GM19395 (cell line): Measurements from ENCODE around the gene CLTCL1.
A peak's percentile ranks its signal among the peaks of the same experiment; 100 is the strongest.

Experiments used
- ATAC-seq: cut with Tn5 transposase; IDR thresholded peaks from one replicate; pipeline ENCODE4 v1.9.1; 2021; ENCODE audit warnings: mild to moderate bottlenecking, moderate library complexity; ENCODE audit not compliant: unreplicated experiment

The CLTCL1 gene

DNA sequence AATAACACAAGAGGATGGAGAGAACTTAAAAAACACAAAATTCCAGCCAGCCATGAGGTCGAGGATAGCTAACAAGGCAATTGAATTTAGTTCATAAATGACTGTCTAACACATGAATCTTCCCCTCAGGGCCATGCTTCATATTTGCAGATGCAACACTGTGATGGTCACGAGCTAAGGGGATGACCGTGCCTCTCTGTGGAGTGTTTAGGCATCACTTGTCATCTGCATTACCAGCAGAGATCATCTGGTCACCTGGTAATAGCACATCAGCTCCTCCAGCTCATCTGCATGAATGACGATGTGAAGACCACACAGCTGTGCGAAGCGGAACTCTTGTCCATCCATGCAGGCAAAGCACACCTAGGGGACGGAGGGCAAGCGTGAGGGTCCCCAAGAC is 92.0 kb downstream of the CLTCL1 start:
- no peak for ATAC-seq

DNA sequence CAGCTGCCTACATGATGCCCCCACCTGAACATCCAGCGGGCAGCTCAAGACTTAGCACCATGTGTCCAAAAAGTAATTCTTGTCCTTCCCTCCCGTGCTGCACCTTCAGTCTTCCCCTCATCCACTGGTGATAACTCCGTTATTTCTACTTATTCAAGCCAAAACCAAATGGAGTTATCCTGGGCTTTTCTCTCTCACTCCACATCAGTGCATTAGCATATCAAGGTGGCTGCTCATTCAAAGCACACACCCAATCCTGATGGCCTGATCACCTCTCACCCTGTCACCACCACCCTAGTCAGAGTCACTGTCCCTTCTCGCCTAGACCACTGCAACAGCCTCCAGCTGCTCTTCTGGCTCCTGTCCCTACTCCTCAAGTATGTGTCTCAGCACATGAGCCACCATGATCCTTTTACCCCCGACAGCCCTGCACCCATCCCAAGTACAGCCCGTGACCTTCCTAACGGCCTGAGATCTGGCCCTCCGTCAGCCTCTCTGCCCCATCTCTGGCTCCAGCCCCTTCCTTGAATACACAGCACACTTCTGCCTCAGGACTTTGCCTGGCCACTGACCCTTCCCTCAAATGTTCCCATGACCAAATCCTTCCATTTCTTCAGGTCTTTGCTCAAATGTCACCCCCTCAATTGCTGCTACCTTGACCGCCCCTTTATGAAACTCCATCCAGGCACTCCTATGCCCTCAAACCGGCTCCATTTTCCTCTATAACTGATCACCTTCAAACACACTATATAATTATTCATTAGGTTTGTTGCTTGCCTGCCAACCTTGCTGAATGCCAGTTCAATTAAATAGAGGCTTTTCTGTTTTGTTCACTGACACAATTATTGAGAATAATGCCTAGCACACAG is 93.3 kb downstream of the CLTCL1 start:
- no peak for ATAC-seq

DNA sequence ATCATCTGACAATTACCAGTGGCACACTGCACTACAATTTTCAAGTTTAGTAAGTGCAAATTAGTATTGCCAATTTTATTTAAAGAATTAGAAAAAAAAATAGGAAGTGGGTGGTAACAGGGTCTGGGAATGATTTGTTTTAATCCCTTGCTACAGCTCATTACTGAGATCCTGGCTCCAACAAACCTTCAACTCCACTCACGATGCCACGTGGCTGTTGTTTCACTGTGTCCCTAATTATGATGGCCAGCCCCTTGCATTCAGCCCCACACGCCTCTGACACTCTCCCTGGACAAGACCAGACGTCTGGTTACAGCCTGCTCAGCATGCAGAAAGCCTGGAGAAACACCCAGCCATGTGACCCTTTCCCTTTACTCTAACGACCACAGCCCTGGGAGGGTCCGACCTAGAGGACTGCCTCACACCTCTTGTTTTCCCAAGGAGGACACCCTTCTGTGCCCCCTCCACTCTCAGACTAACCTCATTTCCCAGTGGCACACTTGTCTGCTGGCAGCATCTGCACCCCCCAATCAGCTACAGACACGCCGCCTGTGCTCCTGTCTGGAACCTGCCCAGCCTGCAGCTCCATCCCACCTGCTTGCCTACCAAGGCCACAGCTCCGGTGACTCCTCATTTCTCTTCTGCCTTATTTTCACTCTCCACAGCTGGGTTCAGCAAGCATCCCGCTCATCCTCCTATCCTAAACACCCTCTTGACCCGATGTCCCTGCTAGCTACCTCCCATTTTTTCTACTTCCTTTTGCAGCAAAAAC is 94.5 kb downstream of the CLTCL1 start:
- ATAC-seq: no peak

DNA sequence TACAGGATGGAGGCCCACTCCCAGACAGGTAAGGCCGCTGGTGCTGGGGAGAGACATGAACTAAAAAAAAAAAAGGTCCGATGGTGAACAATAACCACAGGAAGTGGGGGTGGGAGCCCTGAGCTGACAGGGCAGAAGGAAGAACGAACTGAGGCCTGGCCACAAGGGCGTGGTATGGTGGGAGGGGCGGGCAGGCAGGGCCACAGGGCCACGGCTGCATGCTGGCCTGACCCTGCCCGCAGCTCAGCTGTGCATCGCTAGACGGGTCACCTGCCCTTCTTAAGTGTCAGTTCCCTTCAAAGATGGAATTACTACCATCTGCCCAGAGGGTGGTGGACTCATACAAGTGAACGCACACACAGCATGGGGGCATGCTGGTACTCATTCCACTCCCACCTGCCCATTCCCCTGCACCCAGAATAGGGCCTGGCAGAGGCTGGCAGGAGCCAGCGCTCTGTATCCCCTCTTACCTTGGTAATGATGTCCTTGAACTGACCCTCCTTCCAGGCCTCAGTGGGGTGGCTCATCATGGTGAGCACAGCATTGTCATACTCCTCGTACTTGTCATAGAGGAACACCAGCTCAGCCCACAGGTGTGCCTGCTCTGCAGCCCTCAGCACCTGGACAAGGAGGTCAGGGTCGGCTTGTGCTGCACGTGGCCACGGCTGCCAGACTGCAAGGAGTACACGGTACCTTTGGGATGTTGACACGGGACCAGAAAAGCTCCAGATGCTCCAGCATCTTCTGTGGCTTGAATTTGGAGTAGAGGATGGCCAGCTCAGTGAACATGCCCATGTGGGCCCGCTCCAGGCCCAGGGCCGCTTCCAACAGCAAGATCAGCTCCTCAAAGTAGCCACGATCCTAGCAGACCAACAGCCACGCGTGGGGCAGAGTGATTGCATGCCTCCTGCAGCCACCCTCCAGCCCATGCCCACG is 95.5 kb downstream of the CLTCL1 start:
- ATAC-seq: no peak

DNA sequence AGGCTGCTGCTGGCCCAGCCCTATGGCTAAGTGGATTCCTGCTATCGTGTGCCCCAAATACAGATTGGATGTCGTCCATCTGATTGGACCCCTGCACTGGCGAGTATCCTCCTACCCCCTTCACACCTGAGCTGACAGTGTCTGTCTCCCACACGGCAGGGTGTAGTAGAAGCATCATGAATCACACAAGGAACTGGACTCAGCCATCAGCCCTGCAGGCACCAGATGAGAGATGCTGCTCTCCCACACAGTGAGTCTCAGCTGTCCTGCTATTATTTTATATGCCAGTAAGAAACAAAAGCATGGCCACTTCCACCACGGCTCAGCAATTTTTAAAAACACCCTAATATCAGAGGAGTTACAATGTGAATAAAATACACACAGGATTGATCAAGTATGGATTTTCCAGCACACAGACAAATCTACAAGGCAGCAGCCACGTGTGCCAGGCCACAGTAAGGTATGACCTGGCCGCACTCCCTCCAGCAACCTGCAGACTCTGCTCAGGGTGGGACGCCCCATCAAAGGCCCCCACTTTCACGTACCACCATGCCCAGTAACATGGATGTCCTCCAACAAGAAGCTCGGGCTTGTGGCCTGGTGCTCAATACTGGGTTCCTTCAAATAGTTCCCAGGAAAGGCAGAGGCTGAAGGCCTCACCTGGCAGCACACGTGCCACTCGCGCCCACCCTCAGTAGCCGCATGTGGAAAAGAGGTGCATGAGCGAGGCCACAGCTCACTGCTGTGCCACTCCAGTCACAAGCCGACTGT is 96.6 kb downstream of the CLTCL1 start:
- ATAC-seq: no peak

DNA sequence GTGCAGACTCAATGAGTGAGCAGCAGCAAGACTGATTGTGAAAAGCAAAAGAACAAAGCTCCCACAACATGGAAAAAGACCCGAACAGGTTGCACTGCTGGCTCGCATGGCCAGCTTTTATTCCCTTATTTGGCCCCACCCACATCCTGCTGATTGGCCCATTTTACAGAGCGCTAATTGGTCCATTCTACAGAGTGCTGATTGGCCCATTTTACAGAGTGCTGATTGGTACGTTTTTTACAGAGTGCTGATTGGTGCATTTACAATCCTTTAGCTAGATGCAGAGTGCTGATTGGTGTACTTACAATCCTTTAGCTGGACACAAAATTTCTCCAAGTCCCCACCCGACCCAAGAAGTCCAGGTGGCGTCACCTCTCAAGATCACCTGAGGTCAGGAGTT is 97.6 kb downstream of the CLTCL1 start:
- ATAC-seq: no peak

DNA sequence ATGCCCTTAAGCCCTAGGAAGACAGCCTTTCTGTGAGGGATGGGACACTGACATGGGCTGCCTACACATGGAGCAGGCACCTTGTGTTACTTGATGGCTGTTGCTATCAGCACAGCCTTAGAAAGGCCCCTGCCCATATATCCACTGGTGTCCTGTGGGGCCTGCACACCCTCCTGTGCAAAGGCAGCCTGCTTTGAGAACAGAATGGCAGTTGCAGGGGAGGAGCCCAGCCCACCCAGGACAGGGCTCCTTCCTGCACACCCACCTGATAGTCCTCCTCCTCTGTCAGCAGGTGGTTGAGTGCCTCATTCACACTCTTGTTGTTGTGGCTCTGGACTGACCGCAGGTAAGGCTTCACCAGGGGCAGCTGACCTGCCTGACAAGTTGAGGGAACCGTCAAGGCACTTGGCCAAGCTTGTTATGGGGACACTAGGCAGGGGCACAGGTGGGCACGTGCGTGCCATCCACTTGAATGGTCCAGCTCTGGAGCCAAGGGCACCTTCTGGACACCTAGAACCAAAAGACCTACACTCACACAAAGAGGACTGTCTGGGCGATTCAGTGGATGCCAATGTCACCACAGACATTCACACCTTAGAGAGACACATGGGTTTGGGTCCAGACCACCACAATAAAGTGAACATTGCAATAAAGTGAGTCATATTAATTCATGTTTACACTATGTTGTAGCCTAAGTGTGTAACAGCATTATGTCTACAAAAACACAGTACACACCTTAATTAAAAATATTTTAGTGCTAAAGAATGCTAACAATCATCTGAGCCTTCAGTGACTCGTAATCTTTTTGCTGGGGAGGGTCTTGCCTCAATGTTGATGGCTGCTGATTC is 103.6 kb downstream of the CLTCL1 start:
- no peak for ATAC-seq

DNA sequence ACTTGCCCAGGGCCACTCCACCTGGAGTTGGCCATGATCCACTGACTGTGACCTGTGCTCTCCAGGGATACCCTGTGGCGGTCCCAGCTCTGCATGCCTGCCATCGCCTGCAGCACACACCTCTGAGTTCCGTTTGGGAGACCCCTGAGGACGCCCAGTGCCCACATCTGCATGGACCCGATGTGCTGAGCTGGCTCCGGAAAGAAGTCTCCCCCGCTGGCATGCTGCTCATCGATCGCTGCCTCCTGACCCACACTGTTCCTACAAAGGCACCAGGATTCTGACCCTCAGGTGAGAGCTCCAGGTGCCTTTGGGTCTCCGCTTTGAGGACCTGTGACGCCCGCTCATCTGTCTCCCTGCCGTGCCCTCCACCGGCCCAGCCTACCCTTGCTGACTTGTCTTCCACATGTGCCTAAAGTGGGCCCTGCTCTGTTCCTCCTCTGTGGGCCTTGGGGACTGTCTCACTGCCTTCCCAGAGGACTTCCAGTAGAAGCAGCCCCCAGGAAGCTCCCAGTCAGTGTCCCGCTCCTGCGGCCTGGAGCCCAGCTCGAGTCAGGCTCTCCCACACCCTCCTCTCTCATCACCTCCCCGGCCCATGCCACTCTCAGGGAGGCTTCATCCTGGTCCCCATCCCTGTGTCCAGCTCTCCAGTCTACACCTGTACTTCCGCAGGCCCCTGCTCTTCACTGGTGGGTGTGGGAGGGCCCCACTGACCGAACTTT is 107.1 kb downstream of the CLTCL1 start:
- ATAC-seq: no peak

DNA sequence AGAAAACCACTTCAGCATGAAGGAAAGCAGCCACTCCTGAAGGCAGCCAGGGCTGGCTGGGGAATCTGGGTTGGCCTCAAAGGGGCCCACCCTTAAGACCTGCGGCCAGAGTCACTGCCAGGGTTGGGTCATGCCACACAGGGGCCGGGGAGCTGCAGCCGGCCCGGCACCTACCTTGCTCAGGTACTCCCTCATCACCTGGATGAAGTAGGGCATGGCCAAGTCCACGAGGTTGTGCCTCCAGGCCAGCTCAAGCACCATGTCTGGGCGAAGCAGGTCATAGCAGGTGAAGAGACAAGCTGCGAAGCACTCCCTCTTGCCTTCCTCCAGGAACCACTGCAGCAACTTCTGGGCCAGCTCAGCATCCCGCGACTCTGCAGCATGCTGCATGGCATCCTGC is 108.3 kb downstream of the CLTCL1 start:
- ATAC-seq: no peak

DNA sequence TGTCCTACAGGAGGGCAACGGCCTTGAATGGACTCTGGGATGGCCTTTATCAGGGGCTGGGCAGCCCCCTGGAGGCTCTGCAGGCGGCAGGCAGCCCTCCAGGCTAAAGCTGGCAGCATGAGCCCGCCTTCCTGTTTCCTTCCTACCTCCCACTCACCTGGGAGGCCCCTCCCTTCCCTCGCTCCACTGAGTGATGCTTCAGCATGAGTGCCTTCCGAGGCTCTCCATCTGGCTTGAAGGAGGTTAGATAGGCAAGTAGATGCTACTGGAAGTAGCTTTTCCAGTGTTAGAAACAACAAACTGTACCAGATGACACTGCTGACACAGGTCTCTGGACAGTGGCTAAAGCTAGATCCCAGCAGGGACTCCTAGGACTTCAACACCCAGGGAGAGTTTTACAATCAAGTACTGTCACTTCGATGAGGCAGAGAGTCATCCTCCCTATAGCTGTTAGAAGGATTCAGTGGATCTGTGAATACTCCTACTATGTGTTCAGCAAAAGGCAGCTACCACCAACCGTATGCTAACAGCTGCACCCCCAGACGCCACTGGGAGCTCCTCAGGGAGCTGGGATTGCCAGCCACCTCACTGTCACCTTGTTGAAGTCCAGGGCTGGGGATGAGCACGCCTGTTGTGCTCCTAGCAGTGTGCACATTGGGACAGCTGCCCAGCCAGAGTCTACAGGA is 108.9 kb downstream of the CLTCL1 start:
- ATAC-seq: no peak

DNA sequence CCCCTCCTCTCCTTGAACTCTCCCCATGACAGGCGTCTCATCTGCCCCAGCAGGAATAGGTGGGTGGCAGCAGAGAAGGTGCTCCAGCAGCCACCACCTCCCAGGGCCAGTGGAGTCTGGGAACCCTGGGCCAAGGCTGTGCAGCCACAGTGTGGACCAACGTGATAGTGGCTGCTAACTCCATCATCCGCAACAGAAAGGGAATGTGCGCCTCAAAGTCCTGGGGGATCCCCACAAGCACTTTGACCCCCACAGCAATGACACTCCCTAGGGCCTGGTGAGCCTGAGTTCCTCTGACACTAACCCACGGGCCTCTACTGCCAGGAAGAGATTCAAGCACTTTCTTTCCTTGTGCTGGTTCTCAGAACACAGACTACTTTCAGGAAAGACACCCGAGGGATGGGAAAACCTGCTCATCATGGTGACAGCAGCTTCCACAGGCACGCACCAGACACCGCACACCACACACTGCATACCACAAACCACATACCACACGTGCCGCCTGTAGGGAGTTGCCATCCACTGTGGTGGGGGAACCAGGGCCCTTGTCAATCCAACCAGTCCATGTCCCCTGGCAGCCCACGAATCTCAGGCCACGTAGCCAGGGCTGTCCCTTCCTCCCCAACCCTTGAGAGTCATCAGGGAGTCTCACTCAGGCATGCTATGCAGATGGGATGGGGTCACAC is 109.6 kb downstream of the CLTCL1 start:
- ATAC-seq: no peak

DNA sequence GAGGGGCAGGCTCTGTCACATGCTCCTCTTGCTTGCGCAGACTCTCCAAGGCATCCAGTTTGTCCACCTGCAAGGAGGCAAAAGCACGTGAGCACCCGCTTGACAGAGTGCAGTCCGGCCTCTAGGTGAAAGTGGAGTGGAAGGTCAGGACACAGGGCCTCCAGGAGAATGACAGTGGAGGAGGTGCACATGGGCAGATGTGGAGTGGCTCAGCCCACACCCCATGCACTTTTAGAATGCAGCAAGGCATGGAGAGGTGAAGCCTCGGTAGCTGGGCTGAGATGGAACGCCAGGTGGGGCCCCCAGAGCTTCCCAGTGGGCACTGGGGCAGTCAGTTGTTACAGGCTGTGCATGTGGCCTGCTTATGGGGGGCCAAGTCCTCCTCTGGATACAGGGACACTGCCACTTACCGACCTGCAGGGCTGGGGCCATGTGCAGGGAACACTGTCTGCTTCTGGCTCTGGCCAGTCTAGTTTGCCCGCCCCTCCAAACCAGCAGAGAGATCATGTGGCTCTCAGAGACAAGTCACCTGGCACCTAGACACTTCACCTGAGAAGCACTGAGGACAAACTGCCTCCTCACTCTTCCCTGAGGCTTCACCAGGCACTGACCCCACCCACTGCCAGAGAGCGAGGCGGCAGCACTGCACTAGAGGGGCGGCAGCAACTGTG is 110.6 kb downstream of the CLTCL1 start:
- no peak for ATAC-seq

DNA sequence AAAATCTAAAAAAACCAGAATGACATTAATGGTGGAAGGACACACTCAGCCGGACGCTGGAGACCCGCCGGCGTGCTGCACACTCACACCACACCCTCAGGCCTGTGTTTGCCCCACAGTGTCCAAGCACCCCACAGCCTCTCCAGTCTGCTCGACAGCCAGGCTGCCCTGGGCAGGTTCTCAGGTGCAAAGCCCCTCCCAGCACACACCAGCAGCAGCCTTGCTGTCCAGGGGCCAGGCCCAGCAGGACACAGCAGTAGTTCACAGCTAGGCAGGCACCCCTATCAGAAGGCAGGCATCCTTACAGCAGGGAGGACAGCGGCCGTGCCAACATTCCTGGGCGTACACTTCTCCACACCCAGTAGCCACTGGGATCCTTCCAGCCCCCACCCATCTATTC is 111.3 kb downstream of the CLTCL1 start:
- no peak for ATAC-seq

DNA sequence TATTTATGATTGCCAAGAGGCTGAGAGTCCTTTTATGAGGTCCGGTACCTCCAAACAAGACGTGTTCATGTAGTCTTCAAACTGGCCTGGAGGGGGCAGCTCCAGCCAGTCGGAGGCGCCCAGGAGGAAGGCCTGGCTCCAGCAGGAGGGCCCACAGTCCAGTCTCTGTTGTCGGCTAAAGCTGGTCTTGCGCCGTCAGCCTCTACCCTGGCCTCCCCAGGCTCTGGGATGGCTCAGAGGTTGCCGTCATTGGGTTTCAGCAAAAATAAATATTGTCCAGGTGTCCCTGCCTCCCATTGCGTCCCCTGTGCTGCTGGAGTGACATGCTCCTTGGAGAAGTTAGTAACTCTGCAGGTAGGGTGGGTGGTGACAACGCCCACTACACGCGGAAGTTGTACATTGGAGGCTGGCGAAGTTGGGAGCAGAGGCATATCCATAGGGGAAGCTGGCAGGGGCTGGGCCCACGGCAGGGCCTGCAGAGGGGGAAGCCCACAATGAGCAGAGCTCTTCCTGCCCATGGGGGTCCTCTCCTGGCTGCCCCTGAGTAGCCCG is 111.9 kb downstream of the CLTCL1 start:
- peak; percentile 48 for ATAC-seq

DNA sequence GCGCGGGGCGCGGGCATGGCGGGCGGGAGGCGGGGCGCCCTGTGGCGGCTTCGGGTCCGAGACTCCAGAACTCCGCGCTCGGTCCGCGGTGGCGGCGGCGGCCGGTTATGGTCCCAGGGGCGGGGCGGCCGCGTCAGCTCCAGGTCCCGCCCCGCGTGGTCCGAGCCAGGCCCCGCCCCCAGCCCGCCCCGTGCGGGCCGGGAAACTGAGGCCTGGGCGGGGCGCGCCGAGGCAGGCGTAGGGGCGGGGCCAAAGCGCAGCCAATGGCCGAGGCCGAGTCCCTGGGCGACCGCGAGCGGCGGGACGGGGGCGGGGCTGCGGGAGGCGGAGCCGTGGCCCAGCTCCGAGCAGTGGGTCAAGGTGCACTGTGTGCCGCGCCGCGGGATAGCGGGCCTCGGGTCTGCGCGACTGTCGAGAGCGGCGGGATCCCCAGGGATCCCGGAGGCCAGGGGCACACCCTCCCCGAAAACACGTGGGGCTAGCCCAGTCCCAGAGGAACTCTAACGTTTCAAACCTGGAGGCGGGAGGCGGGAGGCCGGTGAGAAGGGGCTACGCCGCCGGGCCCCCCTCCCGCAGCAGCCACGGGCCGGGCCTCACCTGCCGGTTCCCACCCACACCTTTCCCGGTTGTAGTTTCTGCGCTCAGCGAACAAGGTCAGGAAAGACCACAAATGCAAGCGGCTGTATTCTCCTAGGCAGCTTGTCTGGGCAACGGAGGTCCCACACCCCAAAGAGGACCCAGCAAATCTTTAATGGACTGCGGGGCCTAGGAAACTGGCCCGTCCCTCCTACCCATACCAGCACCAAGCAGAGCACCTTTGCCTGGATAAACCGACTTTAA is 112.6 kb downstream of the CLTCL1 start, which contains the start of gene SLC25A1:
Gene SLC25A1 (minus strand): TSS at position 80 of the 840 bp plus-strand sequence. CDS start 63 bp downstream, at position 17.
- peak; percentile 65 for ATAC-seq
